GM21717 (cell line): ENCODE measurements around the gene YRDC.
A peak's percentile ranks its signal among the peaks of the same experiment; 100 is the strongest.
"Not testable (repeated sequence)": the region's sequence is repeated elsewhere in the genome, so short reads cannot be mapped to it uniquely, and the experiment has no call there.

ENCODE experiments used
- ATAC-seq: cut with Tn5 transposase; IDR thresholded peaks from one replicate; pipeline ENCODE4 v1.9.1; 2021; ENCODE audit warnings: mild to moderate bottlenecking, moderate library complexity; ENCODE audit not compliant: unreplicated experiment

The YRDC gene

DNA sequence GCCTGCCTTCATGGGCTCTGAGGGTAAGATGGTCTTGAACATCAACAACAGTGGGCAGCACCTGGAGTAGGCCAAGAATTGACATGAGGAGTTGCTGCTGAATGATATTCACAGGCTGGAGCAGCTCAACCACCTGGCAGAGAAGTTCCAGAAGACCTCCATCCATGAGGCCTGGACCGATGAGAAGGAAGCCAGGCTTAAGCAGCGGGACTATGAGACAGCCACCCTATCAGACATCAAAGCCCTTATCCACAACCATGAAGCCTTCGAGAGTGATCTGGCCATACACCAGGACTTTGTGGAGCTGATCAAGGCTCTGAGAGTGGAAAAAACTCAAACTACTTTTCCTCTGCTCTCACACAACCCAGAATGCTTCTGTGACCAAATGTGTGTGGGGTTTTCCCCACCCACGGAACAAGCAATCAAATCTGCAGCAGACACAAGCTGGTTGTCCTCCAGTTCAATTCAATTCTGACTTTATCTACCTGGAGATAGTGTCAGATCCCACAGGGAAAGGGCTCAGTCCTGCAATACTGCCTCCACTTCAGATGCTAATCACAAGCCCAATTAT, 31.0 kb downstream of the YRDC start:
- ATAC-seq, result no peak

DNA sequence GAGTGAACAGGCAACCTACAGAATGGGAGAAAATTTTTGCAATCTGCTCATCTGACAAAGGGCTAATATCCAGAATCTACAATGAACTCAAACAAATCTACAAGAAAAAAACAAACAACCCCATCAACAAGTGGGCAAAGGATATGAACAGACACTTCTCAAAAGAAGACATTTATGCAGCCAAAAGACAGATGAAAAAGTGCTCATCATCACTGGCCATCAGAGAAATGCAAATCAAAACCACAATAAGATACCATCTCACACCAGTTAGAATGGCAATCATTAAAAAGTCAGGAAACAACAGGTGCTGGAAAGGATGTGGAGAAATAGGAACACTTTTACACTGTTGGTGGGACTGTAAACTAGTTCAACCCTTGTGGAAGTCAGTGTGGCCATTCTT, 36.6 kb downstream of the YRDC start:
- not testable (repeated sequence) for ATAC-seq

DNA sequence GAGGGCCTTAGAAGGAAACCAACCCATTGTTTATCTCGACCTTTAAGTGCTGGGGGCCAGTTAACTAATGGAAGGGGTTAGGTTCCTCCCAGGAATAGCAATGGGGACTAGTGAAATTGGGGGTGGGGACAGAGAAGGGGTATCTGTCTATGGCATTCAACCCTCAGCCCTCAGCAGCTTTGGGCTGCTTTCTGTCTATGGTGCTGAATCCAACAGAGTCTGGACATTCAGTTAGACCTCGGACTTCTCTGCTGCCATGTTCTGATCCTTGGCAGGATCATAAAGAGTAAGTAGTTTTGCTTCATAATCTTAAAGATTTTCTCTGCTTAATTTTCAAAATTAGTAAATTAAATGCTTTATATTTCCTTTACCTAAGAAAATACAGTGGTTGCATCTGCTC, 40.5 kb downstream of the YRDC start:
- ATAC-seq, result no peak

DNA sequence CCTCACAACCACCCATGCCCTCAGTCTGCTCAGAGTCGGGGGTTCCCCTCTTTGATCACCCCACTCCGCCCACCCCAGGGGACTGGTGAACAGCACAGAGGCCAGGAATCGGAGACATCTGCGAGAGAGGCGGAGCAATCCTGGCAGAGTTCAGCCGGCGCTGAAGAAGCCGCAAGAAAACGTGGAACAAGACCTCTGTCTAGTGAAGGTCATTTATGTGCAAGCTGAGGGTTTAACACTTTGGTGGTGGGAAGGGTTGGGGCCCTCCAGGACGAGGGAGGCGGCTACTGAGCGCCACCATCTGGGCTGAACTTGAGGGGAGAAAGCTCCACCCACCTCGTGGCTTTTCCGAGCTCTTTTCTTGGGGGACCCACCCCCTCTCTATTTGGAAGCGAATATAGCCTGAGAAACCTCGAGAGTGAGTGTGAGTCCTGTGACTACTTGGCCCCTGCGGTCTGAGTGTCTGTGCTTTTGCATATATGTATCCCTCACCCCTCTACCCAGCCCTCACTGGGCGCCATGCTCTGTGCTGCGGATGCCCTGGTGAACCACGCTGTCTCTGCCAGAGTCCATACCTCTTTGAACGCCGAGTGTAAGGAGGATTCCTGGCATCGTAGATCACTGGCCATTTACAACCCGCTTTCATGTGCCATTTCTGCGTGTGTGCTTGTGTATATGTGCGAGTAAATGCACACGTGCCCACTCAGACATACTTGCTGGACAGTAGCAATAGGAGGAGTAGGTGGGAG, 41.9 kb downstream of the YRDC start:
- no peak for ATAC-seq

DNA sequence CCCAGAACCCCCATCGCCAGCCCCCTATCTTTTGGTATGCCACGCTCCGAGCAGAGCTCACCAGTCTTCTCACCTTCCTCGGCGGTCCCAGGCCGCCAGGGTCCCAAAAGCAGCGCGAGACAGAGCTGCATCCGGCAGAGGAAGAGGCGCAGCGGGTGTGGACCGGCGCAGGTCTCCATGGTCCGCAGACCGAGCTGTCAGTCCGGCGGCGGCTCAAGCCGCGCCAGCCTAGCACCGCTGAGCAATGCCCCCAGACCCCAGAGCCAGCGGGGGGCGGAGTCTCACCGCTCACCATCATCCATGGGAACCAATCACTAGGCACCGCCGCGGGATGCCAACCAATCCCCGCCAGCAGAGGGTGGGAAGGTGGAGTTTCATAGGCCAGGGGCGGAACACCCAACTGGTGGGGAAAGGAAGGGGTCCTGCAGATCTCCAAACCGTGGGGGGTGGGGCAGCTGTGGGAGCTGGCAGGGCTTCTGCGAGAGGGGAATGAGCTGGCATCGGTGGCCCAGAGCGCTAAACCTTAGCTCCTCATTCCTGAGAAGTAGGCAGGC, 43.0 kb downstream of the YRDC start, which contains the start of gene EPHA10:
Gene EPHA10 (minus strand): TSS at position 233 of the 554 bp plus-strand sequence. CDS start 54 bp downstream, at position 179.
- no peak for ATAC-seq

DNA sequence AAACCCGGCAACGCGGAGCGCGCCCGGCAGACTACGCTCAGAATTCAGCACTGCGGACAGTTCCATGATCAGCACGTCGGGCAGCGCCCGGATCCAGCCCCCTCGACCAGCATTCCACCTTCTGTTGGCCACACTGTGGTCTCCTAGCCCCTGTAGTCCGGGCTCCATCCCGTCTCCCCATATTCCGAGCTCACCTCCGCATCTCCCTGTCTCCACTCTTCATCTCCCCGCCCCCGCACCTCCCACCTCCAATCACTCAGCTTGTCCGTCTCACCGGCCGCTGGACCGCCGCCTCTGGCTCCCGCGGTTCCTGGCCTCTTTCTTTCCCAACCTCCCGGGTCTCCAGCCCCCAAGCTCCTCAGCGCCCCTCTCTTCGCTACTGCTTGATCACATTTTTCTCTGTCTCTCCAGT, 43.6 kb downstream of the YRDC start:
- ATAC-seq, result no peak

DNA sequence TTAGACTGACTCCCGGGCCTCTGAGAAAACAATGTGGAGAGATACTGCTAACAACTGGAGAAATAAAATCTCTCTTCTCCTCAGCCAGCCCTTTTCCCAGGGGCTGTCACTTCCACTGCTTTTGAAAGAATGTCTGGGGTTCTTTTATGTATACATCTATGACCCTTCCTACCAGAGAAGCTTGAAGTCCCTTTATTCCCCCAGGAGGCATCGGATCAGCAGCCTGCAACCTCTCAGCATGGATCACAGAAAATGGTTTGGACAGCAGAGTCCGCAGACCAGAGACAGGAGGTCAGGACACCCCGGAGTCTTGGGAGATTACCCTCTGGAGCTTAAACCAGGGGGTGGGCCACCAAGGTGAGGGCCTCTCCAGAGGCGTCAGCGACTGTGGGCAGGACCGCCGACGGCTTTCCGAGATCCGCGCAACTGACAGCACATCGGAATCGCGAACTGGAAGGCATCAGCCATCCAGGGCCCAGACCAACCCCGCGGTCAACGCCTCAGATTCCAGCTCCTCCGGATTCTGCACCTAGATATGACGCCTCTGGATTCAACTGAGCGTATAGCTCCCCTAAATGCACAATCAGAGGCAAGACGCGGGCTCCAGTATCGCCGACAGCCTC, 44.1 kb downstream of the YRDC start:
- no peak for ATAC-seq

DNA sequence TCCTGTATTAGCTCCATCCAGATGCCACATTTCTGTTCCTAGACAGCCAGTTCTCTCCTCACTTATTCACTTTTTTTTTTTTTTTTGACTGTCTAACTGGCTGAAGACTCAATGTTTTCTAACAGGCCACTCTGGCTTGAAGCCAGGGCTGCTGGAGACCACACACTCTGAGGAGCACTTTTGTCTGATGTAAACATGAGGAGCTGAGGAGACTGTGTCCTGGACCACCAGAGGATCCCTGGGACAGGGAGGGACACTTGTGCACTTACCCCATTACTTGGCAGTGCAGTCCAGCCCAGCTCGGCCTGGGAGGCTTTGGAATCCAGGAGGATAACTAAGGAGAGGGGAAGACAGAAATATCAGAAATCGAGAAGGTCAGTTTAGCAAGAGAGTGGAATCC, 45.5 kb downstream of the YRDC start:
- ATAC-seq, result no peak

DNA sequence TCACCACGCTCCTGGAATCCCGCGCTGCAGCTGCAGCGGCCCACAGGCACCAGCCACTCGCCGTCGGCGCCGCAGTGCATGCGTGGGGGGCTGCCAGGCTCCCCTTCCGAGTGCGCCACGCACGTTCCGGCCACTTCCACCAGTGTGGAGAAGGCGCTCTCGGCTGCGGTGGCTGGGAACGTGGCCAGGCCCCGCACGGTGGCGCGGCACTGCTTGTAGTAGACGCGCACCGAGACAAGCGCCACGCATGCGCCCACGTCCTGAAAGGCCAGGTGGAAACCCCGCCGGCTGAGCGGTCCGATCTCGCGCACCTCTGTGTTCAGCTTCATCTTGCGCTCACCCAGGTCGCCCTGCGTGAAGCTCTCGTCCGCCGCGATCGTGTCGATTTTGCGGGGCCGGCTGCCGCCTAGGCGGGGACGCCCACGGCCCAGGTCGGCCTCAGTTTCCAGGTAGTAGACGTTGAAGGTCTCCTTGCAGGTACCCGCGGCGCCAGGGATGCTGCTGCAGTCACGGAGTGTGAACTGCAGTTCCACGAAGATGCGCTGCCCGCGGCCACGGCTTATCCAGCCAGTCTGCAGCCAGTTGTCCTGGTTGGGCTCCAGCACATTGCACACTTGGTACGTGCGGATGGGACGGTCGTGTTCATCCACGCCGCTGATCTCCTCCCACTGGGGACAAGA, 46.5 kb downstream of the YRDC start:
- no peak for ATAC-seq

DNA sequence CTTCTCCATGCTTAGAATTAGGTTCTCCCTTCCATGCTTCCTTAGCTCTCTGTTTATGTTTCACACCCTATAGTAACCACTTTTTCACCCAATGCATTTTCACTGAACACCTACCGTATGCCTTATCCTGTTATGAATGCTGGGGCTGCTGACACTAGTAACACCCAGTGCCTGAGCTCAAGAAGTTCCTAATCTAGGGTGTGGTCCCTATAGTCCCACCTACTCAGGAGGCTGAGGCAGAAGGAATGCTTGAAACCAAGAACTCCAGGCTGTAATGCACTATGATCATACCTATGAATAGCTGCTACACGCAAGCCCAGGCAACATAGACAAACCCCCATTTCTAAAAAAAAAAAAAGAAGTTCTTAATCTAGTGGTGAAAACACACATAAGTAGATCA, 48.6 kb downstream of the YRDC start:
- no peak for ATAC-seq

DNA sequence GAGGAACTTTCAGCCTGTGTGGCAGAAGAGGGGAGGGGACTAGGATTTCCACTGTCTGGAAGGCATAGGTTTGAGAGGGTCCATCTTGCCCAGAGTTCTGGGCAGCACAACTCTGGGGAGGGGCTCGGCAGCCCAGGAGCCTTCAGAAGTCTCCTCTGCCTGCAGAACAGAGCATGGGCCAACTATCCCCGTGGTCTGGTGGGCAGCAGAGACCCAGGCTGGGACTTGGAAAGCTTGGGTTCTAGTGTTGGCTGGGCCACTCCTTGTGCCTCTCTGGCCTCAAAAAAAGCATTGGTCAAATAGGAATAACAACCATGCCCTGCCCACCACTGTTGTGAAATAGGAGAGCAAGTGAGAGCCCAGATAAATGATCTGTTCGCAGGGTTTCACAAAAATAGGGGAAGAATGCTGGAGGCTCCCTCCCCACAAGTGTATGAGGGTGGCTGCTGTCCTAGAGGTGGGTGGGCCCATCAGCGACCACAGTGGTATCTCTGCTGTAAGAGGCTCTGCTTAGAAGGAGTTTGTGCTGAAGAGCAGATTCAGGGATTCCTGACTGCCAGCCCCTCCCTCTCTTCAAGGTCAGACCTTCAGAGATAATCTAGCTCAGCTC, 52.0 kb downstream of the YRDC start:
- no peak for ATAC-seq

DNA sequence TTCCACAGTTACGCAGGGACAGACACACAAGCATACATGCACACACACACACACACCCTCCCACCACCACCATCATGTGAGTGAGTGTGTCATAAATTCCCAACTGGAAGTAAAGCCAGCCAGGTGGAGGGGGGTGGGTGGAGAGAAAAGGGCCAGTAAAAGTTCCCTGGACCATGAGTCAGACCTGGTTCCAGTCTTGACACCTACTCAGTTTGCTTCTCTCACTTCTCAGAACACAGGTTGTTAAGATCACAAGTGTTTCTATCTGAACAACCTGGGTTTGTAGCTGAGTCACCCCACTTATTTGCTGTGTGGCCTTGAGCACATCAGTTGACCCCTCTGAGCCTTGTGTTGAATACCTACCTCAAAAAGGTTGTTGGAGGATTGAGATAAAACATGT, 52.7 kb downstream of the YRDC start:
- peak; percentile 56 for ATAC-seq

DNA sequence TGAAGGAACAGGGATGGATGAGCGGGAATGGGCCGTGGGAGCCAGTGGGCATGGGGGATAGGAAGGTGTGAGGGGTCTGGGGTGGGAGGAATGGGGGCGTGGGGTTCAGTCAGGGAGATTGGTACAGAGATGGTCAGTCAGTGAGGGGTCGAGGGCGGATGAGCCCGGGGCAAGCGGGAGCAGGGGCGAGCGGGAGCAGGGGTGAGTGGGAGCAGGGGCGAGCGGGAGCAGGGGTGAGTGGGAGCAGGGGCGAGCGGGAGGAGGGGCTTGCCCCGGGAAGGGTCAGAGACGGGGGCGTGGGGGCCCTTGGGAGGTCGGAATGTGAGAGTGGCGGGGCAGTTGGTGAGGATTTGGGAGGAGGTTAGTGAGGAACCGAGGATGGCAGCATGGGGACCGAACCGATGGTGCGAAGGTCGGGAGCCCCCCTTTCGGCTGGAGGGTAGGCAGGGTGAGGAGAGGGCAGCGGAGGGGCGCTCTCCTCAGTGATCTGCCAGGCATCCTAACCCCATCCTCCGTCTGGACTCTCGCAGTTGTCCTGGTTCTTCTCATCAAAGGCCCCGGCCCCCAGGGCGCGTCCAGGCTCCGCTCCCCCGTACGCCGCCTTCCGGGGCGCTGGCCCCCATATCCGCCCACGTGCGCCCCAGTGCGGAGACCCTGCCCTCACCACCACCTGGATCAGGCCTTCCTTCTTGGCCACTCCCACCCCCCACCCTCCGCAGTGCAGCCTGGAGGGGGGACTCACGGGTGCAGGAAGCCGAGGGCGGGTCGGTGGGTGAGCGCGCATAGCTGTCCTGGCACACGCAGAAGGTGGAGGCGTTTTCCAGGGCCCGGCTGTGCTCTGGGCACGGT, 54.3 kb downstream of the YRDC start:
- ATAC-seq, result no peak
